ENCODE measurements around the gene TMPO. TPM values are rescaled to one million over a fixed set of nuclear protein-coding genes. Genes with fewer than 3 reads are reported as not detected.
A peak's percentile ranks its signal among the peaks of the same experiment; 100 is the strongest.

TMPO gene
- total and polyA plus RNA-seq, 2 of the 4 experiments (the other 2 are of a cell fraction), result 30.0 to 62.0 TPM

- Histone ChIP-seq H3K79me1 (ENCODE audit: low read depth in 1 of 2, low read length in 2 of 2) (peaks cover 0 to 3% of the 10 kb centered on the region in 2 experiments; a peak in 2 of 4 replicates), H3K27me3 (ENCODE audit: control insufficient read depth, insufficient read depth, low read length) (no peaks in the 10 kb centered on the region), H3K56ac (ENCODE audit: extremely low read depth, insufficient read depth, low read length) (no peak overlapping the region), H3K4me2 (ENCODE audit: low read depth, low read length) (no peak overlapping the region), H3K9ac (ENCODE audit: low read depth, low read length) (no peak overlapping the region), H2BK15ac (ENCODE audit: low read depth, low read length) (no peak overlapping the region), H2AFZ (replicated peaks; ENCODE audit: low read length, poor library complexity) (no peak overlapping the region), H2AK5ac (ENCODE audit: low read depth, low read length) (no peak overlapping the region), H2BK20ac (ENCODE audit: low read depth, low read length) (no peak overlapping the region), H2BK120ac (ENCODE audit: low read depth, low read length) (no peak overlapping the region), H3K36me3 (ENCODE audit: control insufficient read depth, insufficient read depth, low read length) (peaks cover 5% of the 10 kb centered on the region), H3K4ac (ENCODE audit: low read depth, low read length) (no peak overlapping the region), H4K20me1 (ENCODE audit: insufficient read depth, low read length) (no peaks in the 10 kb centered on the region), H3K23ac (ENCODE audit: low read depth, low read length) (no peak overlapping the region), H3K4me3 (ENCODE audit: insufficient read depth, low read depth, low read length) (no peak overlapping the region), H3K18ac (ENCODE audit: low read depth, low read length) (no peak overlapping the region), H4K91ac (ENCODE audit: insufficient read depth, low read depth, low read length) (no peak overlapping the region), H2AK9ac (replicated peaks; ENCODE audit: low read depth, low read length, poor library complexity) (no peak overlapping the region), H3K4me1 (ENCODE audit: control insufficient read depth, insufficient read depth, low read length) (no peaks in the 10 kb centered on the region), H3K9me3 (ENCODE audit: control insufficient read depth, insufficient read depth, low read length) (no peaks in the 10 kb centered on the region), H3K14ac (replicated peaks; ENCODE audit: low read depth, low read length) (no peak overlapping the region), H4K8ac (ENCODE audit: low read depth in 2 of 2, low read length in 2 of 2) (no peak overlapping the region), H3K27ac (ENCODE audit: insufficient read depth, low read length) (no peak overlapping the region), H2BK5ac (ENCODE audit: low read depth, low read length, poor library complexity, severe bottlenecking) (no peak overlapping the region), H4K5ac (ENCODE audit: low read depth, low read length) (no peak overlapping the region), H3K9me1 (ENCODE audit: insufficient read depth, low read length) (no peaks in the 10 kb centered on the region)
- ChIA-PET CTCF (interaction anchor here (1.1 kb wide), 1 partner anchor 22 kb away, joined by 3 read pairs; no protein-coding TSS in a partner anchor), POLR2A (ENCODE audit: unreplicated experiment) (no interaction called here)
- BruUV-seq (replicated peaks), result TSS peak; percentile 72
- TF ChIP-seq USF2 (IDR thresholded peaks at IDR 0.05; ENCODE audit: low read depth, low read length), result no peak
- TF ChIP-seq NFE2L2 (IDR thresholded peaks at IDR 0.05; ENCODE audit: low read depth, low read length), result no peak
- TF ChIP-seq CHD1 (IDR thresholded peaks at IDR 0.05; ENCODE audit: low read depth, low read length), result no peak
- TF ChIP-seq MAFK (IDR thresholded peaks at IDR 0.05; ENCODE audit: low read depth, low read length), result no peak
- TF ChIP-seq CEBPB (IDR thresholded peaks at IDR 0.05; ENCODE audit: low read depth, low read length), result no peak
- no peak for TF ChIP-seq POLR2A (IDR thresholded peaks at IDR 0.05; ENCODE audit: low read depth, low read length)
- TF ChIP-seq RCOR1 (IDR thresholded peaks at IDR 0.05; ENCODE audit: insufficient replicate concordance, low read length), result no peak
- no peak for TF ChIP-seq RFX5 (IDR thresholded peaks at IDR 0.05; ENCODE audit: low read depth, low read length)
- TF ChIP-seq CTCF (conservative IDR thresholded peaks at IDR 0.05; ENCODE audit: low read depth, low read length), result no peak
- no peak for TF ChIP-seq BHLHE40 (IDR thresholded peaks at IDR 0.05; ENCODE audit: low read depth, low read length)
- TF ChIP-seq ELK1 (IDR thresholded peaks at IDR 0.05; ENCODE audit: borderline replicate concordance, low read depth, low read length), result no peak
- TF ChIP-seq FOS (IDR thresholded peaks at IDR 0.05; ENCODE audit: low read depth, low read length), result no peak
- TF ChIP-seq RAD21 (IDR thresholded peaks at IDR 0.05; ENCODE audit: low read length), result no peak
- DNase-seq (no peak), ATAC-seq (ENCODE audit: low read depth) (no peak)
- intact Hi-C loops (cut with micrococcal nuclease) (no loop called here), dilution Hi-C loops (cut with HindIII; ENCODE audit: low sequenced_read_pairs, unreplicated experiment) (no loop called here), in situ Hi-C loops (cut with MboI; ENCODE audit: low sequenced_read_pairs) (loop anchor here (25.0 kb wide), 1 partner anchor 438 kb away; no protein-coding TSS in a partner anchor)
- no CpG with 5 or more reads among the region's 5 CpGs for WGBS, 2 experiments (ENCODE audit: extremely low coverage in 2 of 2, insufficient read length in 1 of 2)
Measured at GRCh38 chr12:98549371-98550110, 34.2 kb downstream of the TMPO start.
